ENCODE results near the gene HCCS. TPM values are rescaled to one million over a fixed set of nuclear protein-coding genes. Genes with fewer than 3 reads are reported as not detected.

The HCCS gene
- total RNA-seq, result 20.3 and 23.5 TPM in 2 replicates

DNA sequence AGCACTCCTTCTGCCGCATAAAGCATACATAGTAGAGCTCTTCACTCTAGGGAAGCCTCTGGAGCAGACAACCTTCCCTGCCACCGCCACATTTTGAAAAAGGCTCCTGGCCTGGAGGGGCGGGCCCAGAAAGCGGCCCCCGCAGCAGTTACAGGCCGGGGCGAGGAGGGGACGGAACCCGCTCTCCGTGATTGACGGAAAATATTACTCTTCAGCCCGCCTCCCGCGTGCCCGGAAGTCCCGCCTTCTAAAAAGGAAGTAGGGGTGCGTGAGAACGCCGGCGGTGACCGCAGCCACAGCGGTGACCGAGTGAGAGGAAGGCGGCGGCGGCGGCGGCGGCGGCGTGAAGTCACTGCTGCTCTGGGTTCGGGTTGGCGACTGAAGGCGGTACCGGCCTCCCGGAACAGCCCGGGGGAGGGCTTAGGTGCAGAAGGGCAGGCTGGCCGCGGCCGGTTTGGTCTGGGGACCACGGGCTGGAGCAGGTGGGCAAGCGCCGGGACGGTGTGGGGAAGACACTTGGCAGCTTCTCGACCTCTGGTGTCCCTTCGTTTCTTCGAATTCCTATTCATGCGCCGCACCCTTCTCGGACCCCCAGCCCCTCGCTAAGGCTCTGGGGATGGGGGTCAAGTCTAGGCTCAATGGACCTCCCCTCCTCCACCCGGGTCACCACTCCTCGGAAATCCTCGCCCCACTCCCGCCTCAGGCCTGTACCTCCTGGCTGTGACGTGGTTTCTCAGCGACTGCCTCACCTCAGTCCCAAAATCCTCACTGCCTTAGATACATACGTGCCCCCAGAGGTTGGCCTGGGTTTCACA lies at the start of gene HCCS:
Gene HCCS (plus strand): TSS at position 296 of the 815 bp plus-strand sequence. CDS start 729 bp downstream, outside the sequence.

Other genes with a start within 250 kb of the HCCS start
- gene AMELX, start 182.1 kb downstream of the HCCS start, total RNA-seq, result not detected in 2 replicates